GM12878 (cell line): ENCODE results near the gene CR1L. TPM values are rescaled to one million over a fixed set of nuclear protein-coding genes. Genes with fewer than 3 reads are reported as not detected.

ENCODE experiments used
- ATAC-seq: fragments of 200-7000 bp; cut with Tn5 transposase; 3 replicates; pipeline ENCODE4 v1.9.1; 2020; ENCODE audit warnings: mild to moderate bottlenecking, moderate library complexity
- BruUV-seq: library from RNA; stranded (reverse); fragments of 400-500 nt; replicated peaks from 2 replicates; lab custom pipeline; 2021; lab: Mats Ljungman, UMichigan
- CTCF ChIA-PET: fragments of 300-600 bp; sonication (Branson Sonifier 250); formaldehyde crosslinking; extraction: SDS; loops from one replicate; lab custom pipeline; 2021; ENCODE audit warnings: inconsistent platforms; lab: Yijun Ruan, JAX
- POLR2A ChIA-PET: fragments of 350-600 bp; formaldehyde crosslinking; extraction: SDS; loops from one replicate; lab custom pipeline; 2021; ENCODE audit warnings: inconsistent platforms; lab: Charles Lee
- RAD21 ChIA-PET: fragments of 300-600 bp; sonication (Branson Sonifier 250); formaldehyde crosslinking; loops from one replicate; lab custom pipeline; 2023; ENCODE audit warnings: antibody characterized with exemption; ENCODE audit not compliant: unreplicated experiment; lab: Charles Lee
- SMC1A ChIA-PET: fragments of 300-600 bp; sonication (Branson Sonifier 250); formaldehyde crosslinking; loops from one replicate; lab custom pipeline; 2023; ENCODE audit not compliant: unreplicated experiment, uncharacterized antibody; lab: Charles Lee
- DNase-seq: peaks from one replicate; pipeline ENCODE4 v3.0.0-alpha.2; 2011; ENCODE audit warnings: low read depth, low spot score
- FAIRE-seq: peaks from 3 replicates; lab custom pipeline; 2011; peaks lifted over from hg19 to GRCh38; lab: Jason Lieb, UNC
- H2AFZ ChIP-seq: 2 replicates; pipeline ENCODE4 v1.6.0; 2011; ENCODE audit warnings: low read depth, low read length, control low read depth; ENCODE audit not compliant: control insufficient read depth
- H3K27ac ChIP-seq: 2 replicates; pipeline ENCODE4 v1.5.1; 2011; ENCODE audit warnings: control low read depth; ENCODE audit not compliant: control insufficient read depth, insufficient read depth
- H3K27me3 ChIP-seq, 2 experiments: replicated peaks in 1 of 2; 2 replicates each; pipeline versions ENCODE4 v1.6.0 to v1.6.1; 2011; ENCODE audit warnings: low read length in 1 of 2; ENCODE audit not compliant: control insufficient read depth in 2 of 2, insufficient read depth in 2 of 2
- H3K36me3 ChIP-seq, 2 experiments: 2 replicates each; pipeline ENCODE4 v1.5.1; 2011; ENCODE audit warnings: low read length in 1 of 2; ENCODE audit not compliant: control insufficient read depth in 2 of 2, insufficient read depth in 2 of 2
- H3K4me1 ChIP-seq: 2 replicates; pipeline ENCODE4 v1.6.1; 2011; ENCODE audit warnings: mild to moderate bottlenecking, low read length, moderate library complexity, mixed read lengths; ENCODE audit not compliant: control insufficient read depth, insufficient read depth
- H3K4me2 ChIP-seq: 2 replicates; pipeline ENCODE4 v1.6.0; 2011; ENCODE audit warnings: control low read depth; ENCODE audit not compliant: control insufficient read depth, insufficient read depth
- H3K4me3 ChIP-seq: fragments of 200-600 bp; sonication (generic); 2 replicates; pipeline ENCODE4 v1.5.1; 2016
- H3K79me2 ChIP-seq: 2 replicates; pipeline ENCODE4 v1.6.0; 2011; ENCODE audit warnings: low read length; ENCODE audit not compliant: control insufficient read depth, insufficient read depth
- H3K9ac ChIP-seq: 2 replicates; pipeline ENCODE4 v1.8.0; 2011; ENCODE audit warnings: low read length, control low read depth, mixed read lengths; ENCODE audit not compliant: control insufficient read depth, insufficient read depth
- H3K9me3 ChIP-seq: replicated peaks from 3 replicates; pipeline ENCODE4 v1.5.1; 2011; ENCODE audit warnings: mild to moderate bottlenecking, low read length; ENCODE audit not compliant: control insufficient read depth, insufficient read depth
- H4K20me1 ChIP-seq: 2 replicates; pipeline ENCODE4 v1.6.0; 2011; ENCODE audit not compliant: control insufficient read depth, insufficient read depth
- BMI1 ChIP-seq: fragments of 450-650 bp; IDR thresholded peaks from 2 replicates; pipeline ENCODE4 v1.6.1; 2016; ENCODE audit warnings: mild to moderate bottlenecking, moderate library complexity, borderline replicate concordance
- BRCA1 ChIP-seq: IDR thresholded peaks from 2 replicates; pipeline ENCODE4 v1.6.1; 2011; ENCODE audit warnings: low read depth, low read length, improper control_type of control experiment
- CEBPZ ChIP-seq: fragments of 150-350 bp; IDR thresholded peaks from 2 replicates; pipeline ENCODE4 v1.6.1; 2016; ENCODE audit warnings: low read depth, low read length
- CHD1 ChIP-seq: IDR thresholded peaks from 2 replicates; pipeline ENCODE4 v1.6.1; 2012; ENCODE audit warnings: low read depth, low read length, improper control_type of control experiment
- CHD2 ChIP-seq: IDR thresholded peaks from 2 replicates; pipeline ENCODE4 v1.6.1; 2011; ENCODE audit warnings: low read depth, low read length, improper control_type of control experiment, borderline replicate concordance
- JUND ChIP-seq: IDR thresholded peaks from 2 replicates; pipeline ENCODE4 v1.6.1; 2012; ENCODE audit warnings: low read depth, mild to moderate bottlenecking, low read length, improper control_type of control experiment, moderate library complexity
- KDM1A ChIP-seq: fragments of 200-600 bp; sonication (generic); IDR thresholded peaks from 2 replicates; pipeline ENCODE4 v1.6.1; 2016; ENCODE audit warnings: borderline replicate concordance
- NKRF ChIP-seq: fragments of 450-650 bp; conservative IDR thresholded peaks from 2 replicates; pipeline ENCODE4 v1.6.1; 2017; ENCODE audit warnings: mild to moderate bottlenecking, moderate library complexity
- NR2C1 ChIP-seq: fragments of 450-650 bp; IDR thresholded peaks from 2 replicates; pipeline ENCODE4 v1.6.1; 2017; ENCODE audit warnings: antibody characterized with exemption, mild to moderate bottlenecking, moderate library complexity
- NR2C2 ChIP-seq: IDR thresholded peaks from 2 replicates; pipeline ENCODE4 v1.6.1; 2011; ENCODE audit warnings: borderline replicate concordance, low read depth; ENCODE audit not compliant: control insufficient read depth, insufficient read length
- NR2F1 ChIP-seq: fragments of 450-650 bp; conservative IDR thresholded peaks from 2 replicates; pipeline ENCODE4 v1.6.1; 2017; ENCODE audit warnings: mild to moderate bottlenecking
- RAD51 ChIP-seq: fragments of 450-650 bp; IDR thresholded peaks from 2 replicates; pipeline ENCODE4 v1.6.1; 2016; ENCODE audit warnings: moderate library complexity, mild to moderate bottlenecking, inconsistent platforms
- SRF ChIP-seq, 2 experiments: IDR thresholded peaks; 2 replicates each; pipeline ENCODE4 v1.6.1; 2011; ENCODE audit warnings: low read depth in 2 of 2, low read length in 2 of 2, mild to moderate bottlenecking in 1 of 2, moderate library complexity in 1 of 2
- TCF3 ChIP-seq: IDR thresholded peaks from 2 replicates; pipeline ENCODE4 v1.6.1; 2012; ENCODE audit warnings: low read depth, mild to moderate bottlenecking, low read length, borderline replicate concordance; ENCODE audit not compliant: insufficient read depth
- WGBS: methylation state at CpG from one replicate; pipeline ENCODE4 v1.1.6; 2016; ENCODE audit warnings: low lambda C conversion rate; ENCODE audit not compliant: insufficient replicate concordance, insufficient coverage; ENCODE audit errors: missing lambda C conversion rate; 5-methylcytosine and 5-hydroxymethylcytosine counted together
- in situ Hi-C: fragments of 300-500 bp; cut with MboI; formaldehyde crosslinking; loops from 9 replicates; pipeline ENCODE4 v1.14.3; 2018; ENCODE audit warnings: mixed read lengths
- intact Hi-C: fragments of 100-400 bp; cut with micrococcal nuclease; formaldehyde crosslinking; loops from one replicate; pipeline ENCODE4 v1.14.2; 2022; ENCODE audit not compliant: unreplicated experiment
- polyA plus RNA-seq, 11 experiments: library from polyadenylated mRNA; depleted of rRNA in 4 of 11; unstranded in 6 of 11; stranded (reverse) in 5 of 11; fragments of >200 nt; fragmentation: Nextera tagmentation in 4 of 11; fragmentation: Illumina TruSeq in 1 of 11; extraction: Ambion mirVana in 4 of 11; extraction: Trizol in 1 of 11; gene quantifications; 1 replicate in 1 of 11; 2 replicates in 10 of 11; pipeline versions ENCODE4 v1.2.1 to v1.2.3, GENCODE V29; 2011 to 2016; ENCODE audit warnings: inconsistent platforms in 2 of 11, missing spikeins in 2 of 11, low read depth in 1 of 11
- total RNA-seq, 4 experiments: library from RNA; depleted of rRNA in 3 of 4; stranded (reverse); fragments of >200 nt in 3 of 4; fragmentation: Illumina TruSeq in 1 of 4; extraction: Trizol in 1 of 4; gene quantifications; 2 replicates each; pipeline versions ENCODE4 v1.2.1 to v1.2.3, GENCODE V29; 2013 to 2021

CR1L gene
- total and polyA plus RNA-seq, 10 of the 15 experiments (the other 5 are each of a cell fraction or from before 2014, with no cell fraction given): 0.11 TPM; not detected in 9

GRCh38 chr1:207646944-207647579, 2.1 kb downstream of the CR1L start:
- no peaks in the 10 kb centered on the region for H3K27me3 ChIP-seq
- TF ChIP-seq NR2C1 (no peak), CHD2 (no peak), TCF3 (no peak), NR2F1 (no peak), RAD51 (no peak), BMI1 (no peak), SRF (IDR thresholded peaks at IDR 0.05; ENCODE audit: low read depth in 2 of 2, low read length in 2 of 2) (no peak), KDM1A (no peak), BRCA1 (no peak), NR2C2 (no peak), NKRF (no peak), CHD1 (no peak), JUND (no peak), CEBPZ (no peak)
- TF ChIP-seq, all 136 proteins: peak for 0
- Histone ChIP-seq H3K9me3 (no peaks in the 10 kb centered on the region; the same call in 2 of the 3 replicates), H3K36me3 (no peaks in the 10 kb centered on the region), H3K4me3 (no peak overlapping the region), H3K4me2 (no peak overlapping the region), H4K20me1 (no peaks in the 10 kb centered on the region), H2AFZ (no peak overlapping the region), H3K27ac (no peak overlapping the region), H3K9ac (no peak overlapping the region), H3K79me2 (no peaks in the 10 kb centered on the region), H3K4me1 (peaks cover 2% of the 10 kb centered on the region; the same call in 1 of the 2 replicates)
- CTCF ChIA-PET: no interaction called here
- WGBS: 44% methylated on average over 4 of the region's 4 CpGs
- no TSS peak for BruUV-seq
- intact Hi-C loops: no loop called here
- DNase-seq: no peak
- in situ Hi-C loops: no loop called here
- RAD21 ChIA-PET: no interaction called here
- SMC1A ChIA-PET: no interaction called here
- POLR2A ChIA-PET: no interaction called here
- FAIRE-seq: no peak
- ATAC-seq: no peak
